ENCODE data around the gene ERICH6B. TPM values are rescaled to one million over a fixed set of nuclear protein-coding genes. Genes with fewer than 3 reads are reported as not detected.

The ERICH6B gene
- total and polyA plus RNA-seq, 2 of the 13 experiments (the other 11 are each of a cell fraction or from before 2014, with no cell fraction given): not detected

DNA sequence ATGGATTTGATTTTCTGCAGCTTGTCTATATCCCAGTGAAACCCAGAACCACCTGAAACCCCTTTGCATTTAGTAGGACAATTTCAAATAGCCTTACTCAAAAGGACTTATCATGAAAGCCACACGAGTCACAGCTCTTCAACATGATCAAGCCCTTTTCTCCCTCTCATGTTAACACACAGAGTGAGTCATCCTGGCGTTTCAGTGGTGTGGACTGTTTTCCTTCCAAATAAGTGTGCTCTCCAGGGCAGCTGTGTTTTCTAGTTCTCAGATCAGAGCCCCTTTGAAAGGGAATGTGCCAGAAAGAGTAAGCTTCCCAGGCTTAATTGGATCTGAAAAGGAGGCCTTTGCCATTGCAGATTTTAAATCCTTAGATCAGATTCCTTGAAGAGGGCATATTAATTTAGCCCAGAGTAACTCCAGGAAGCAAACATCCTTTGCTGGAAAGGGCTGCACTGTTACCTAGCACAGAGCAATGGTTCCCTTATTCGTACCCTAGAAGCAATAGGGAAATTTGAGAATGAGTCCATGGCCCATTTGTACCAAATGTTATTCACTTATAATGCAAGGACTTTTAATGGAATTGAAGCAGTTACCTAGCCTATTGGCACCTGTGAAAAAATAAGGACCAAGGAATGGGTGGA lies 51.3 kb downstream of the ERICH6B start:
- 7% methylated on average over 3 of the region's 3 CpGs for WGBS (ENCODE audit: low lambda C conversion rate)
- no peak for FAIRE-seq
- Histone ChIP-seq H3K4me3 (replicated peaks in 1 of 3; ENCODE audit: insufficient read depth in 1 of 3, low read depth in 2 of 3, low read length in 3 of 3) (no peak overlapping the region), H3K4me1 (ENCODE audit: insufficient read depth, low read length) (no peaks in the 10 kb centered on the region), H3K79me2 (ENCODE audit: insufficient read depth, low read length) (no peaks in the 10 kb centered on the region), H4K20me1 (ENCODE audit: insufficient read depth, low read length) (no peaks in the 10 kb centered on the region), H2AFZ (ENCODE audit: low read length) (no peak overlapping the region), H3K36me3 (replicated peaks in 1 of 2; ENCODE audit: control insufficient read depth in 1 of 2, insufficient read depth in 2 of 2, low read length in 2 of 2) (no peaks in the 10 kb centered on the region), H3K9ac (ENCODE audit: insufficient read depth, low read depth, low read length) (no peak overlapping the region), H3K27ac (ENCODE audit: extremely low read length, insufficient read depth, low read length) (no peak overlapping the region), H3K4me2 (ENCODE audit: low read depth, low read length) (no peak overlapping the region), H3K9me3 (ENCODE audit: low read length) (no peaks in the 10 kb centered on the region), H3K27me3 (ENCODE audit: control insufficient read depth in 1 of 2, insufficient read depth in 2 of 2, low read length in 2 of 2) (no peaks in the 10 kb centered on the region; a peak in 1 of 5 replicates)
- POLR2A ChIA-PET: no interaction called here
- ATAC-seq: peak; percentile 67
- no TSS peak for BruUV-seq (replicated peaks)
- TF ChIP-seq FOSL2 (CRISPR knock-in tag; IDR thresholded peaks at IDR 0.05) (peak; percentile 71), ZNF484 (CRISPR knock-in tag; IDR thresholded peaks at IDR 0.05; ENCODE audit: borderline replicate concordance, low read depth) (no peak)
- intact Hi-C loops (cut with micrococcal nuclease; ENCODE audit: unreplicated experiment): no loop called here
- in situ Hi-C loops (cut with HindIII; ENCODE audit: extremely low pct_ligation_motif_present, low pct_unique_long_range_greater_than_20kb): no loop called here
- DNase-seq (ENCODE audit: low spot score): peak; percentile 22
- CTCF ChIA-PET (ENCODE audit: low intra/inter-chr PET ratio, low total read pairs): no interaction called here

DNA sequence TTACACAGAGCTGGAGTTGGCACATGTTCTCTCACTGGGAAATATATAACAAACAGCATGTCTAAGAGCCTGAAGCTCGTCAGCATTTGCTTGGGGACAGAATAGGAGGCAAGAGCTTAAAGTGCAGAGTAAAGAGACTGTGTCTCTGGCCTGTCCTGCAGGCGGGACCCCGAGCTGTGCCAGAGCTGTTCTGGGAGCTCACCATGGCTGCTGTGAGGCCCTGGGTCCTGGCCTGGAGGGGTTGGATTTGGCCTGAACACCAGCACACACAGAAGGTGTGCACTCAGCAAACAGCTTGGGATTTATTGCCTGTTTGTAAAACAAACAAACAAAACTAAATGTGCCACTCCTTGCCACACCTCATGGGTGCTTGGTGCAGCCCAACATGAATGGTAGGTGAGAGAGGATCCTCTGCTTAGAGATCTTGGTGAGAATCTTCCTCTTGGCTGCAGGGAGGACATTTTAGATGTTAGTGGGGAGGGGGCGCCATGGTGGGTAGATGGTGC lies 60.9 kb downstream of the ERICH6B start:
- Histone ChIP-seq H4K20me1 (ENCODE audit: insufficient read depth, low read length) (no peaks in the 10 kb centered on the region), H3K4me1 (ENCODE audit: insufficient read depth, low read length) (no peaks in the 10 kb centered on the region), H3K9ac (ENCODE audit: insufficient read depth, low read depth, low read length) (no peak overlapping the region), H2AFZ (ENCODE audit: low read length) (no peak overlapping the region), H3K9me3 (ENCODE audit: low read length) (no peaks in the 10 kb centered on the region), H3K36me3 (replicated peaks in 1 of 2; ENCODE audit: control insufficient read depth in 1 of 2, insufficient read depth in 2 of 2, low read length in 2 of 2) (no peaks in the 10 kb centered on the region), H3K79me2 (ENCODE audit: insufficient read depth, low read length) (no peaks in the 10 kb centered on the region), H3K27me3 (ENCODE audit: control insufficient read depth in 1 of 2, insufficient read depth in 2 of 2, low read length in 2 of 2) (no peaks in the 10 kb centered on the region), H3K4me2 (ENCODE audit: low read depth, low read length) (no peak overlapping the region), H3K27ac (ENCODE audit: extremely low read length, insufficient read depth, low read length) (no peak overlapping the region), H3K4me3 (replicated peaks in 1 of 3; ENCODE audit: insufficient read depth in 1 of 3, low read depth in 2 of 3, low read length in 3 of 3) (no peak overlapping the region)
- POLR2A ChIA-PET: no interaction called here
- intact Hi-C loops (cut with micrococcal nuclease; ENCODE audit: unreplicated experiment) (no loop called here), in situ Hi-C loops (cut with HindIII; ENCODE audit: extremely low pct_ligation_motif_present, low pct_unique_long_range_greater_than_20kb) (no loop called here)
- DNase-seq (ENCODE audit: low spot score) (no peak), ATAC-seq (no peak), FAIRE-seq (no peak)
- BruUV-seq (replicated peaks): no TSS peak
- CTCF ChIA-PET (ENCODE audit: low intra/inter-chr PET ratio, low total read pairs): no interaction called here
- WGBS (ENCODE audit: low lambda C conversion rate): 17% methylated on average over 4 of the region's 4 CpGs
- TF ChIP-seq, protein P1, sequence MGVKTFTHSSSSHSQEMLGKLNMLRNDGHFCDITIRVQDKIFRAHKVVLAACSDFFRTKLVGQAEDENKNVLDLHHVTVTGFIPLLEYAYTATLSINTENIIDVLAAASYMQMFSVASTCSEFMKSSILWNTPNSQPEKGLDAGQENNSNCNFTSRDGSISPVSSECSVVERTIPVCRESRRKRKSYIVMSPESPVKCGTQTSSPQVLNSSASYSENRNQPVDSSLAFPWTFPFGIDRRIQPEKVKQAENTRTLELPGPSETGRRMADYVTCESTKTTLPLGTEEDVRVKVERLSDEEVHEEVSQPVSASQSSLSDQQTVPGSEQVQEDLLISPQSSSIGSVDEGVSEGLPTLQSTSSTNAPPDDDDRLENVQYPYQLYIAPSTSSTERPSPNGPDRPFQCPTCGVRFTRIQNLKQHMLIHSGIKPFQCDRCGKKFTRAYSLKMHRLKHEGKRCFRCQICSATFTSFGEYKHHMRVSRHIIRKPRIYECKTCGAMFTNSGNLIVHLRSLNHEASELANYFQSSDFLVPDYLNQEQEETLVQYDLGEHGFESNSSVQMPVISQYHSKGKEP (CRISPR knock-in tag; IDR thresholded peaks at IDR 0.05): no peak
- TF ChIP-seq, protein P2, sequence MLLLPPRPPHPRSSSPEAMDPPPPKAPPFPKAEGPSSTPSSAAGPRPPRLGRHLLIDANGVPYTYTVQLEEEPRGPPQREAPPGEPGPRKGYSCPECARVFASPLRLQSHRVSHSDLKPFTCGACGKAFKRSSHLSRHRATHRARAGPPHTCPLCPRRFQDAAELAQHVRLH (CRISPR knock-in tag; IDR thresholded peaks at IDR 0.05; ENCODE audit: borderline replicate concordance, low read depth): no peak
- TF ChIP-seq ETV6 (CRISPR knock-in tag; conservative IDR thresholded peaks at IDR 0.05) (no peak), ZMYM2 (CRISPR knock-in tag; IDR thresholded peaks at IDR 0.05) (no peak), ZIK1 (CRISPR knock-in tag; IDR thresholded peaks at IDR 0.05; ENCODE audit: borderline replicate concordance, low read depth) (no peak), ARNT (IDR thresholded peaks at IDR 0.05) (no peak), ZNF724P (CRISPR knock-in tag; IDR thresholded peaks at IDR 0.05; ENCODE audit: borderline replicate concordance) (no peak)
- TF ChIP-seq, protein P3, sequence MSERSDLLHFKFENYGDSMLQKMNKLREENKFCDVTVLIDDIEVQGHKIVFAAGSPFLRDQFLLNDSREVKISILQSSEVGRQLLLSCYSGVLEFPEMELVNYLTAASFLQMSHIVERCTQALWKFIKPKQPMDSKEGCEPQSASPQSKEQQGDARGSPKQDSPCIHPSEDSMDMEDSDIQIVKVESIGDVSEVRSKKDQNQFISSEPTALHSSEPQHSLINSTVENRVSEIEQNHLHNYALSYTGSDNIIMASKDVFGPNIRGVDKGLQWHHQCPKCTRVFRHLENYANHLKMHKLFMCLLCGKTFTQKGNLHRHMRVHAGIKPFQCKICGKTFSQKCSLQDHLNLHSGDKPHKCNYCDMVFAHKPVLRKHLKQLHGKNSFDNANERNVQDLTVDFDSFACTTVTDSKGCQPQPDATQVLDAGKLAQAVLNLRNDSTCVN (CRISPR knock-in tag; IDR thresholded peaks at IDR 0.05; ENCODE audit: borderline replicate concordance): no peak
- TF ChIP-seq, protein P4, sequence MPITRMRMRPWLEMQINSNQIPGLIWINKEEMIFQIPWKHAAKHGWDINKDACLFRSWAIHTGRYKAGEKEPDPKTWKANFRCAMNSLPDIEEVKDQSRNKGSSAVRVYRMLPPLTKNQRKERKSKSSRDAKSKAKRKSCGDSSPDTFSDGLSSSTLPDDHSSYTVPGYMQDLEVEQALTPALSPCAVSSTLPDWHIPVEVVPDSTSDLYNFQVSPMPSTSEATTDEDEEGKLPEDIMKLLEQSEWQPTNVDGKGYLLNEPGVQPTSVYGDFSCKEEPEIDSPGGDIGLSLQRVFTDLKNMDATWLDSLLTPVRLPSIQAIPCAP (CRISPR knock-in tag; IDR thresholded peaks at IDR 0.05; ENCODE audit: low read depth): no peak
